Measurements from ENCODE around the gene TM4SF18. TPM values are rescaled to one million over a fixed set of nuclear protein-coding genes. Genes with fewer than 3 reads are reported as not detected.
A peak's percentile ranks its signal among the peaks of the same experiment; 100 is the strongest.

Gene TM4SF18
- total RNA-seq (2021), result not detected in 2 replicates
- not detected for Bru-seq, nascent RNA
- percentile 7 among the genes with signal in this experiment for BruChase-seq, experiment 1, labeled RNA remaining after a 2-hour chase
- percentile 15 among the genes with signal in this experiment for BruChase-seq, experiment 2, labeled RNA remaining after a 6-hour chase
- long read RNA-seq, result 0 reads

- TF ChIP-seq EZH2 (IDR thresholded peaks at IDR 0.05; ENCODE audit: low read depth) (no peak), CTCF (conservative IDR thresholded peaks at IDR 0.05) (no peak)
- no peaks in the 10 kb centered on the region for H3K9me2 ChIP-seq (ENCODE audit: insufficient read depth)
- H3F3A ChIP-seq (ENCODE audit: insufficient read depth, low read depth), result no peaks in the 10 kb centered on the region
- no peak within 1 kb of the TSS for H3K4me3 ChIP-seq
- no peaks in the 10 kb centered on the region for H3K79me2 ChIP-seq (ENCODE audit: low read depth)
- no peaks in the 10 kb centered on the region; the same call in 1 of the 2 replicates for H3K9me3 ChIP-seq (ENCODE audit: insufficient read depth, low read depth)
- no peak within 1 kb of the TSS for H3K27ac ChIP-seq
- no peak within 1 kb of the TSS for H3K4me2 ChIP-seq
- intact Hi-C loops (cut with micrococcal nuclease; ENCODE audit: unreplicated experiment), result no loop called here
- H3K27me3 ChIP-seq (ENCODE audit: insufficient read depth, low read depth), result no peaks in the 10 kb centered on the region
- ChIA-PET POLR2A (ENCODE audit: unreplicated experiment) (interaction anchor here (0.6 kb wide), 1 partner anchor 369 kb away, joined by 4 read pairs; no protein-coding TSS in a partner anchor), CTCF (interaction anchor here (0.6 to 0.9 kb wide), 5 partner anchors 34 to 1265 kb away, joined by 3 to 5 read pairs (median 4); no protein-coding TSS in a partner anchor)
- H2AFZ ChIP-seq, result no peak within 1 kb of the TSS; the same call in 1 of the 2 replicates
- H3K36me3 ChIP-seq (ENCODE audit: low read depth), result no peaks in the 10 kb centered on the region
- peaks cover 5% of the 10 kb centered on the region; the same call in 1 of the 2 replicates for H3K4me1 ChIP-seq (replicated peaks; ENCODE audit: insufficient read depth)
- H4K20me1 ChIP-seq (ENCODE audit: insufficient read depth), result no peaks in the 10 kb centered on the region
- DNase-seq, result no peak
- no TSS peak for BruUV-seq (replicated peaks)
Measured at GRCh38 chr3:149333176-149333859, at the start of gene TM4SF18. Gene TM4SF18 (minus strand): TSS chr3:149333636. CDS start chr3:149333382, 254 bp downstream.

DNA sequence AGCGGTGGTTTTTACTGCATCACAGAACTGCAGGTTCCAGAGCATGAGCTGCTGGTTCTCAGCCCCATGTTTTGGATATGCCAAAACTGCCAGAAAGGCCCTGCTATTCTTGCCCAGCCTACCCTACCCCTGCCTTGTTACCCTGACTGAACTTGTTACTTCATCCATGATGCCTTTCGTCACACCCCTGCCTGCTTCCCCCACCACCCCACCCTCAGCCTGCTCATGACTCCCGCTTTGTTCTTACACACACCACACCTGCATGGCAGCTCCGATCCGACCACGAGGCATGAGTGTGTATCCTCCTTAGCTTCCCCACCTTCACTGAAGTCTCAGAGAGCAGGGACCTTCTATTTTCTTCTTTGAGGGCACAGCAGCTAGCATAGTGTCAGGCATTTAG, 49.1 kb upstream of the TM4SF18 start:
- Histone ChIP-seq H3K9me3 (ENCODE audit: insufficient read depth, low read depth) (no peaks in the 10 kb centered on the region), H3F3A (ENCODE audit: insufficient read depth, low read depth) (peaks cover 52% of the 10 kb centered on the region), H4K20me1 (ENCODE audit: insufficient read depth) (no peaks in the 10 kb centered on the region), H3K27ac (no peak overlapping the region), H3K4me1 (replicated peaks; ENCODE audit: insufficient read depth) (peaks cover 66% of the 10 kb centered on the region), H2AFZ (no peak overlapping the region), H3K79me2 (ENCODE audit: low read depth) (peaks cover 5% of the 10 kb centered on the region; the same call in 1 of the 2 replicates), H3K9me2 (ENCODE audit: insufficient read depth) (no peaks in the 10 kb centered on the region), H3K4me2 (no peak overlapping the region), H3K4me3 (no peak overlapping the region), H3K36me3 (ENCODE audit: low read depth) (no peaks in the 10 kb centered on the region), H3K27me3 (ENCODE audit: insufficient read depth, low read depth) (no peaks in the 10 kb centered on the region)
- POLR2A ChIA-PET (ENCODE audit: unreplicated experiment), result interaction anchor here (0.6 to 0.7 kb wide), 2 partner anchors 96 to 1068 kb away, joined by 3 to 5 read pairs; no protein-coding TSS in a partner anchor
- TF ChIP-seq CTCF (conservative IDR thresholded peaks at IDR 0.05), result no peak
- TF ChIP-seq EZH2 (IDR thresholded peaks at IDR 0.05; ENCODE audit: low read depth), result no peak
- intact Hi-C loops (cut with micrococcal nuclease; ENCODE audit: unreplicated experiment), result no loop called here
- no peak for DNase-seq
- no TSS peak for BruUV-seq (replicated peaks)
- CTCF ChIA-PET, result no interaction called here

DNA sequence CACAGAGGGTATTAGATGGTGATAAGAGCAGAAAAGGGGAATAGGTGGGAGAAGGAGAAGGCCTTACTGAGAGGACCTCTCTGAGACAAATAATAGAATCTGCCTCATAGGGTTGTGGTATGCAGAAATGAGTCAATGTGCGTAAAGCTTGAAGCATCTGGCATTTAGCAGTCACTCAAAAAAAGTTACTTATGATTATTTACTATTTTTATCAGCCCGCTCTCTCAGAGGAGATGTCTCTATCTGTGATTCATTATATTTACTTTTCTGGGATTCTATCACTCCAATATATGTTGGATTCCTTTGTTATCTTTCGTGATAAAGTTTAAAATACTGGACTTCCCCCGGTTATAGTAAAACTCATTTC, 48.6 kb upstream of the TM4SF18 start:
- DNase-seq, result no peak
- ChIA-PET CTCF (no interaction called here), POLR2A (ENCODE audit: unreplicated experiment) (interaction anchor here (0.6 to 0.7 kb wide), 2 partner anchors 8 to 39 kb away, joined by 3 to 7 read pairs; no protein-coding TSS in a partner anchor)
- BruUV-seq (replicated peaks), result no TSS peak
- no peak overlapping the region for H3K4me3 ChIP-seq
- no peak overlapping the region for H3K4me2 ChIP-seq
- intact Hi-C loops (cut with micrococcal nuclease; ENCODE audit: unreplicated experiment), result no loop called here
- H3K27me3 ChIP-seq (ENCODE audit: insufficient read depth, low read depth), result no peaks in the 10 kb centered on the region
- H3F3A ChIP-seq (ENCODE audit: insufficient read depth, low read depth), result peaks cover 50% of the 10 kb centered on the region
- no peaks in the 10 kb centered on the region for H3K36me3 ChIP-seq (ENCODE audit: low read depth)
- TF ChIP-seq CTCF (conservative IDR thresholded peaks at IDR 0.05) (no peak), EZH2 (IDR thresholded peaks at IDR 0.05; ENCODE audit: low read depth) (no peak)
- H3K79me2 ChIP-seq (ENCODE audit: low read depth), result peaks cover 8% of the 10 kb centered on the region
- H3K9me2 ChIP-seq (ENCODE audit: insufficient read depth), result no peaks in the 10 kb centered on the region
- H3K9me3 ChIP-seq (ENCODE audit: insufficient read depth, low read depth), result no peaks in the 10 kb centered on the region
- no peaks in the 10 kb centered on the region for H4K20me1 ChIP-seq (ENCODE audit: insufficient read depth)
- no peak overlapping the region for H3K27ac ChIP-seq
- H3K4me1 ChIP-seq (replicated peaks; ENCODE audit: insufficient read depth), result peaks cover 62% of the 10 kb centered on the region
- H2AFZ ChIP-seq, result no peak overlapping the region

Data from PC-9 (cell line).